ENCODE results near the gene RALBP1.

GRCh38 chr18:9474108-9474982, 968 bp upstream of the RALBP1 start:
- TF ChIP-seq POLR2AphosphoS5 (IDR thresholded peaks at IDR 0.05; ENCODE audit: low read depth, low read length) (no peak), POLR2A (IDR thresholded peaks at IDR 0.05; ENCODE audit: low read depth, low read length) (no peak)
